Fibroblast of mammary gland (primary cell): ENCODE measurements around the gene MEMO1.

Experiments used
- DNase-seq: peaks from one replicate; pipeline ENCODE4 v3.0.0-alpha.2; 2010; ENCODE audit warnings: low read depth
- H3K4me3 ChIP-seq: 2 replicates; pipeline ENCODE4 v1.5.1; 2011; ENCODE audit warnings: low read depth, mild to moderate bottlenecking, low read length, moderate library complexity; ENCODE audit not compliant: control insufficient read depth
- TF ChIP-seq, protein P1 (sequence below): conservative IDR thresholded peaks from 2 replicates; pipeline ENCODE4 v1.5.1; 2011; ENCODE audit warnings: low read depth, low read length, inconsistent platforms; ENCODE audit not compliant: control insufficient read depth, insufficient read depth

MEMO1 gene

GRCh38 chr2:31823558-31823957 is 187.2 kb downstream of the MEMO1 start:
- TF ChIP-seq, protein P1, sequence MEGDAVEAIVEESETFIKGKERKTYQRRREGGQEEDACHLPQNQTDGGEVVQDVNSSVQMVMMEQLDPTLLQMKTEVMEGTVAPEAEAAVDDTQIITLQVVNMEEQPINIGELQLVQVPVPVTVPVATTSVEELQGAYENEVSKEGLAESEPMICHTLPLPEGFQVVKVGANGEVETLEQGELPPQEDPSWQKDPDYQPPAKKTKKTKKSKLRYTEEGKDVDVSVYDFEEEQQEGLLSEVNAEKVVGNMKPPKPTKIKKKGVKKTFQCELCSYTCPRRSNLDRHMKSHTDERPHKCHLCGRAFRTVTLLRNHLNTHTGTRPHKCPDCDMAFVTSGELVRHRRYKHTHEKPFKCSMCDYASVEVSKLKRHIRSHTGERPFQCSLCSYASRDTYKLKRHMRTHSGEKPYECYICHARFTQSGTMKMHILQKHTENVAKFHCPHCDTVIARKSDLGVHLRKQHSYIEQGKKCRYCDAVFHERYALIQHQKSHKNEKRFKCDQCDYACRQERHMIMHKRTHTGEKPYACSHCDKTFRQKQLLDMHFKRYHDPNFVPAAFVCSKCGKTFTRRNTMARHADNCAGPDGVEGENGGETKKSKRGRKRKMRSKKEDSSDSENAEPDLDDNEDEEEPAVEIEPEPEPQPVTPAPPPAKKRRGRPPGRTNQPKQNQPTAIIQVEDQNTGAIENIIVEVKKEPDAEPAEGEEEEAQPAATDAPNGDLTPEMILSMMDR: no peak
- no peak overlapping the region for H3K4me3 ChIP-seq
- DNase-seq: no peak

GRCh38 chr2:31822587-31822986 is 188.2 kb downstream of the MEMO1 start:
- TF ChIP-seq, protein P1: no peak
- no peak overlapping the region for H3K4me3 ChIP-seq
- no peak for DNase-seq
